Cardiac fibroblast (primary cell): ENCODE measurements around the gene RBM17.

Source experiments
- DNase-seq, 2 donors: peaks; one replicate each; pipeline versions ENCODE4 v3.0.0 to v3.0.0-alpha.2; 2010; ENCODE audit warnings: low read depth in 2 of 2
- H3K4me3 ChIP-seq, 2 donors: replicated peaks in 1 of 2; 1 replicate in 1 of 2; 2 replicates in 1 of 2; pipeline ENCODE4 v1.5.1; 2011; ENCODE audit warnings: low read depth in 2 of 2, low read length in 2 of 2, mild to moderate bottlenecking in 2 of 2, moderate library complexity in 1 of 2
- CTCF ChIP-seq: IDR thresholded peaks from one replicate; pipeline ENCODE4 v1.5.1; 2011; ENCODE audit warnings: low read depth, mild to moderate bottlenecking, low read length, inconsistent platforms

The RBM17 gene

GRCh38 chr10:6092731-6093130 is 3.9 kb downstream of the RBM17 start:
- H3K4me3 ChIP-seq, result no peak overlapping the region
- DNase-seq, result no peak
- TF ChIP-seq CTCF, result no peak

- no peak for DNase-seq
- TF ChIP-seq CTCF, result no peak
- no peak overlapping the region for H3K4me3 ChIP-seq
Observed at GRCh38 chr10:6095810-6096570, 7.2 kb downstream of the RBM17 start.

- no peak overlapping the region for H3K4me3 ChIP-seq
- no peak for DNase-seq
Observed at GRCh38 chr10:6097063-6097462, 8.2 kb downstream of the RBM17 start.

GRCh38 chr10:6098156-6098555 is 9.3 kb downstream of the RBM17 start:
- no peak for TF ChIP-seq CTCF
- no peak overlapping the region for H3K4me3 ChIP-seq

More at GRCh38 chr10:6097063-6097462, 8.2 kb downstream of the RBM17 start:
- TF ChIP-seq CTCF, result no peak

GRCh38 chr10:6100370-6100769 is 11.5 kb downstream of the RBM17 start:
- DNase-seq, result no peak
- TF ChIP-seq CTCF, result no peak
- no peak overlapping the region for H3K4me3 ChIP-seq

More at GRCh38 chr10:6098156-6098555, 9.3 kb downstream of the RBM17 start:
- no peak for DNase-seq

- no peak for TF ChIP-seq CTCF
- H3K4me3 ChIP-seq, result no peak overlapping the region
- DNase-seq, result no peak
Observed at GRCh38 chr10:6101181-6101580, 12.3 kb downstream of the RBM17 start.

GRCh38 chr10:6102128-6102527 is 13.3 kb downstream of the RBM17 start:
- DNase-seq, result no peak
- no peak overlapping the region for H3K4me3 ChIP-seq
- no peak for TF ChIP-seq CTCF
